Measurements from ENCODE around the gene DDX23.

Gene DDX23

DNA sequence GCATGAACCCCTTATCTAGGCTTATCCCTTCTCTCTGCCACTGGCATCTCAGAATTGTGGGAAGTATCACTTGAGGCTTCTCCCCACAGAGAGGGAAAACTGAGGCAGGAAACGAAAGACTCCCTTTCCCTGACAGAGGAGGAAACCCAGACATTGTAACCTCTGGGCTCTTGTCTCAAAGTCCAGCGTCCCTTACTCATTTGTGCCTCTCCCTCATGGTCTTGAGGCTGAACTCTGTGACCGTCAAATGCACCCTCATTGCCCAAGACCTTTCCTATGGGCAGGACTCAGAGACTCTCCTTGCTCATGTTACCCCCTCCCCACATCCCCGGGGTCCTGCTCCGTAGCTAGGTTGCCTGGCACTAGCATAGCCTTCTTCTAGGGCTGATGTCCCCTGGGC, 29.8 kb downstream of the DDX23 start:
- DNase-seq: no peak

DNA sequence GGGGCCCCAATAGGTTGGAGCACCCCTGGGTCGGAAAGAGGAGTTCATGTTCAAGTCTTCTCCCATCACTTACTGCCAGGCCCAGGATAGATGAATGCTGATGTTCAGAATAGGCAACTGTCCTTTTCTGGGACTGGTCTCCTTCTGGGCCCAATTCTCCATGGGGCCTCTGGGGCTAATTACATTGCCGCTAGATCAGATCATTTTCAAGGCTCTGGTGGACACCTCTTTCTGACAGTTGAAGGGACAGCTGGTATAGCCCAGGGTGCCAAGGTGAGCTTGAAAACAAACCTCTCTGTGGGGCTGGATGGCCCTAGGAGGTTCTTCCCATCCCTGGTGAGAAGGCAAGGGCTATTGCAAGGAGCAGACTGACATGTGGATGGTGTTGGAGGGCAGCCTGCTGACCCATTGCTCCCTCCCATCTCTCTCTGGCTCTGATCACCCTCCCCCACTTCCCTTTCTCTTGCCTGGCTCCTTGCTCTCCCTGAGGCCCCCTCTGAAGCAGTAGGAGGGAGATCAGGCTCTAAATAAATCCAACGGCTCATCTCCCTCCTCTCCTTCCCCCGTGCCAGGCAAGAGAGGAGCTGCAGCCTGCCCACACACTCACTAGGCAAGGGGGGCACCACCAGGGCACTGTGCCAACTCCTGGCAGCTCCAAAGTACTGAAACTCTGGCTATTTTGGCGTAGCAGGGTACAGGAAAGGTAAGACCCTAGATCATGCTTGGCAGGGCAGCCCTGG, 31.8 kb downstream of the DDX23 start:
- no peak for DNase-seq

DNA sequence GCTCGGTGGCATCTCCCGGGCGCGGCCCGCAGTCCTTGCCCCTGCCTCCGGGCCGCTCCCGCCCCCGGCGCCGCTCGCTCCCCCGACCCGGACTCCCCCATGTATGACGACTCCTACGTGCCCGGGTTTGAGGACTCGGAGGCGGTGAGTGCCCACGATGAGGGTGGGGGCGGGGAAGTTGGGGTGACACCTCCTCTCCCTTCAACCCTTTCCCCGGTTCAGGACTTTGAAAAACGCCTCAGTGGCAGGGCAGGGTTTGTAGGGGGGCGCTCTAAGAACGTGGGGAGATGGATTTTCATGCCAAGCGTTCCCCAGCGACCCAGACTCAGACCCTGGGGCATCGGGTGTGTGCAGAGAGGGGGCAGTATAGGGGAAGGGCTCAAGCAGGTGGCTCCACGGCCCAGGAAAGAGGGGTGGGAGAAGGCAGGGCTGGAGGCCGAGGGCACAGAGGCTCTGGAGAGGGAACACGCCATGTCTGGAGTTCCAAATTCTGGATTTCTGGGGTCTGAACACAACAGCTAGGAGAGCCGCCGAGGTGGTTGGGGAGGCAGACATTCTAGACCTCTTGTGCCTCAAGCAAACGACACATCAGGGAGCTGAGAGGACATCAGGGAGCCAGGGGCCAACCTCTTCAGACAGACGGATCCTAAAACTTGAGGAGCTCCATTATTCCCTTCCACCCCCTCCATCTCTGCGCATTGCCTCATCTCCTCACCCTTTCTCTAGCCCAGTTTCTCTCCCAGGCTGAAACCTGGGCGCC, 33.0 kb downstream of the DDX23 start:
- DNase-seq: peak; percentile 43

DNA sequence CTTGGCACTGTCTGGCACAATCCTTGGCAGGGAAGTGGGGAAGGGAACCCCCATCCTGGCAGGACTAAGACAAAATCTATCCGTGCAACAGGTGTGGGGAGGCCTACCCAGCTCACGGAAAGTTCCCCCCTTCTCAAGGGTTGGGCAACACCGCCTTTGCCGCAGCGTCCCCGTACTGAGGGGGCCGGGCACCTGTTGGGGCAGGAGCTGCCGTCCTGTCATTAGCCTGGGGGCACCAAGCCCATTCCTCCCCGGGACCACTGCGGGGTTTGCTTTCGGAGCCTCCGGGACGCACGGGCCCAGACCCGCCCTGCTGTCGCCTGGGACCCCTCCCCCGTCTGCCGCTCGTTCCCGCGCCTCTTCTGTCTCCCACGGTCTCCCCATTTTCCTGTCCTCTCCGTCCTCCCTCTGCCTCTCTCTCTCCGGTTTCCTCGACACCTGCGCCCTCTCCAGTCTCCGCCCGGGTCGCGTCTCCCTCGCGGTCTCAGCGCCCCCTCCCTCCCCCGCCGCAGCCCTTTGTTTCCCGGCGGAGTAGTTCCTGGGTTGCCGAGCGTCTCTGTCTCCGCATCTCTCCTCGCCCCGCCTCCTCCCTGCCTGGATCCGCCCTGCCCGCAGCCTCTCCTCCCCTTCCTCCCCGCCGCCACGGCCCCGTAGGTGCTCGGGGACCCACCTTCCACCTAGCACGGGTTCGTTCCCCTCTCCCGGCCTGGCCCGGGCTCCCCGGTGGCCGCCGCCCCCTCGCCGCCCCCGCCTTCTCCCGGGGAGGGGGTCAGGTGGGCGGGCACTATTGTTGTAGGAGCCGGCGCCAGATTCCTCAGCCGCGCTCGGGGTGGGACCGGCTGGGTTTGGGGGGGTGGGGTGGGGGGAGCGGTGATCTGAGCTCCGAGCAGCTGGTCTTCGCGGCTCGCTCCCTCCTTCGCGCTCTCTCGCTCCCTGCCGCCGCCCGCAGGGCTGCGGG, 33.8 kb downstream of the DDX23 start, which contains the start of gene CACNB3:
TSS of gene CACNB3 (plus strand) at position 624 of the 958 bp plus-strand sequence. CDS start 434 bp downstream, outside the sequence.
- DNase-seq: peak; percentile 71

DNA sequence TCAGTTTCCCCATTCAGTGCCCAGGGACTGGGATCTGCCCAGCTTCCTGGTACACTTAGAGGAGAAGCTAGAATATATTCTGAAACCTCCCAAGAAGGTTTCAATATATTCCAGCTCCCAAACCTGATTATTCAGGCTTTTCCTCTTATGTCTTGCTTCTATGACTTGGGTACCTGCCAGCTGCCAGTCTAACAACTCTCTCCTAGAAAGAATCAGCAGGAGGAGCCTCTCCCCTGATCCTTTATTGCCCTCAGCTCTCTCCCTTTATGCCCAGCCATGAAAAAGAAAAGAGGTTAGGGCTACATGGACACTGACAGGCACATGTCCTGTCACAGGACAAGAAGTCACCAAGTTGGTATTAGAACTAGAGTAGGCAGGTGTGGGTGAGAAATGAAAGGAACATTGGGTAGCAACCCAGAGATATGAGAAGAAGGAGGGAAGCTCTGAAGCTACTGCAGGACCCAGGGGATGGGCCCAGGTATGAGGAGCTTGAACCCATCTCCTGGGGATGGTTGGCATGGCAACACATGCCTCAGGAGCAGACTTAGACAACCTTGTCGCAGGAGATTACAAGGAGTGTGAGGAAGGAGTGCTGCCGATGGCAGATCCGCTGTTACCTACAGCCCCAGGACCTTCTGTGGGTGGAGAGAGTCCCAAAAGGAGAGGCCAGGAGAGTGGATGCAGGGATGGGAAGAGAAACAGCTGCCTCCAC, 35.7 kb downstream of the DDX23 start:
- no peak for DNase-seq

DNA sequence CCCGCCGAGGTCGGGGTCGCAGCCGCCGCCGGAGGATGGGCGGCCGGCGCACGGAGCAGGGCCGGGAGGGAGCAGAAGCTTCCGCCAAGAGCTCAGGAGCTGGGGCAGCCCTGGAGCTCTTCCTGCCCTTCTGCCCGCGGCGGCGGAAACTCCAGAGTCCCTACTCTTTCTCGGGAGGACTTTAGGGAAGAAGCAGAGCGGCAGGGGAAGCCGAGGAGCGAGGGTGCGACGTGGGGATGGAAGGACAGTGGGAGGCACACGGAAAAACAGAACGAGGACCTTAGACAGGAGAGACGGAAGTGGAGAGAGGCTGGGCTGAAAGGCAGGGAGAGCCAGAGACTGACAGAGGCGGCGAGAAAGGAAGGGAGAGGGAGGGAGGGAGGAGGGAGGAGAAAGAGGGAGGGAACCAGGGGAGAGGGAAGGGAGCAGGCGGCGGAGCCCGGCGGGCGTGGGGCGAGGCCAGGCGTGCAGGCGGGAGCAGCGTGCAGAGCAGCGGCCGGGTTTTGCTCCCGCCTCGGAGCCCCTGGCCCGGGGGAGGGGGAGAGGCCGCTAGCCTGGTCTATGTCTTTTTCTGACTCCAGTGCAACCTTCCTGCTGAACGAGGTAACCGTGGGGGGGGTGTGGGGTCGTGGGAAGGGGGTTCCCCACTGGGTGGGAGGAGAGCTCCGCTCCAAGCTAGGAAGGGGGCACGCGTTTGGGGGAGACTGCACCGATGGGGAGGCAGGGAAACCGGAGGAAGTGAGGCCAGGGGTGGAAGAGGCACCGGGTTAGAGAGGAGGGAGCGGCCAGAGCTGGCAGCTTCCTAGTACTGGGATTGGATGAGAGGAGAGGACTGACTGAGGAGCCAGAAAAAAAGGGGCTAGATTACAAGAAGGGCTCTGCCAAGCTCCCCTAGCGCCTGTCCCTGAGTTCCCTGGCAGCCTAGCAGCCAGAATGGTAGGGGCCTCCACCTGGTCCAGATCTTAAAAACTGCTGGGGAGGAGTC, 36.5 kb downstream of the DDX23 start:
- DNase-seq: peak; percentile 5

DNA sequence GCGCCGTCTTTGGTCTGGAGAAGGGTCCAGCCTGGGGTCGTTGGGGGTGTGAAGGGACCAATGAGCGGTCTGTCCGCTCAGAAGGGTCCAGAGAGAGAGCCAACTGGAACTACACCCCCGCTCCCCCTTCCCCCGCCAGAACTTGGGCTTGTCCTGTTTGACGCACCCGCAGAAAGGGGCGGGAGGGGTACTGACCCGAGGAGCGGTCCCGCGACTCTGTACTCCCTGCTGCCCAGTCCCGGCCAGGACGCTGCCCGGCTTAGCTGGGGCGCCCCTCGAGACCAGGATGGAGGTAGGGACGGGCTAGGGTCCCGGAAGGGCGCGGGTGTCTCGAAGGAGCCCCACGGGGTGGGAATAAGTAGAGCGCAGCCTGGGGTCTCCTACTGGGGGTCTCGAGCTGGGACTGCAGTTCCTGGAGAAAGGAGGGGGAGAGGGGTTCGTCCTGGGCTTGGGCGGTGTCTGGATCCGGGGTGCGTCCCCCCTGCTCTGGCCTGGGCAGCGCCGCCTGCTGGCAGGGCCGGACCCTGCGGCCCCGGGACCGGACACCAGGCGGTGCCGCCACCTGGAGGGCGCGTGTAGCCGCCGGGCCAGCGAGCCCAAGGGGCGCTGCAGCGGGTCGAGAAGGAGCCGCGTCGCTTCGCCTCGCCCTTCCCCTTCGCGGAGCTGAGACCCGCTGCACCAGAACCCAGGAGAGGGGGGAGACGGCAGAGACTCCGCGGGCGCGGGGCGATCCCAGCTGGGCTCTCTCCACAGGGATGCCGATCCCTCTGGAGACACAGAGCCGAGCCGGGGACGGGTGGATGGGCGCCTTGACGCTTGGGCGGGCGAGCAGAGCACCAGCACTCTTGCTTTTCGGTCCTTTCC, 37.5 kb downstream of the DDX23 start:
- peak; percentile 47 for DNase-seq

DNA sequence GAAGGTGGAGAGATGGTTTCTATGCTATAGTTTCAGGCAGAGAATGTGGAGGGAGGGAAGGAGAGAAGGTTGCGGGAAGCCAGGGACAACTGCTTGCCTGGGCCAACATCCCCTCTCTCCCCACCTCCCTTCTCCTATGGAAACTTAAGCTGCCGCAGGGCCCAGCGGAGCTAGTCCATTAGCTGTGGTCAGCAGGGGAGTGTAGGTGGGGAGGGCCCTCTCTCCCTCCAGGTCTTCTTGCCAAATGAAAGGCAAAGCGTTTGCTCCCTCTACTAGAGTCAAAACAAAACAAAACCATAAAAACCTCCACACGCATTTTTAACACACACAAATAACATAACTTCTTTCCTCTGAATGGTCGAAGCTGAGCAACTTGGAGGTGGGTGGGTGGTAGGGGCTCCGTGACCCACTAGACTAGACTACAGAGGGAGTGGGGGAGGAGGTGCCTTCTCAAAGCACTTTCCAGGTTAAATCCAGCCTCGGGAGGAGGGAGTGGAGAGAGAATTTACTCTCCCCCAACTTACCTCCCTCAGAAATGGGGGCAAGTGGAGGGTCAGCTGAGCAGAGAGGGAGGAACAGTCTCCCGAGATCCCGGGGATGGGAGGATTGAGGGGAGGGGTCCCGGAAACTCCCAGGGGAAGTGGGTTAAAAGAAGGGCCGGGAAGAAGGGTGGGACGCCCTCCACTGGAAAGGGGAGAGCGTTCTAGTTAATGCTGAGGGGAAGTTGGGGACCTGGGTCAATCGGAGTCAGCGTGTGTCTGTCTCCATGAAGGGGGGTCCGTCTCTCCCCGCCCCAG, 38.3 kb downstream of the DDX23 start:
- no peak for DNase-seq

DNA sequence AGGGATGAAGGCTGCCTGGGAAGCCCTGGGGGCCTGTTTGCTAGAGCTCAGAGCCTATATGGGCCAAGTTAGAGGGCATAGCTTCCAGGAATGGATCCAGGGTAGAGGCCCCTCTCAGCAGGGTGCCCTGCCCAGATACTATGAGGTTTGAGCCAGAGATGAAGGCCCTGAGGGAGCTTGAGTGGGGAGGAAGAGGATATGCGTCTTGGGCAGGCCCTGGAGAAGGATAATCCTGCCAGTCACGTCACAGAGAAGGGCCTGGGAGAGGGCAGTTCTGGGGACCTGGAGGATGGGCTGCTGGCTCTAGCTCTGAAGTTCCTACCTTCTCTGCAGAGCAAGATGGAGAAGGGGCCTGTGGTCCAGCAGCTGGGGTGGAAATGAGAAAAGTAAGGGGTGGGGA, 39.6 kb downstream of the DDX23 start:
- DNase-seq: no peak

DNA sequence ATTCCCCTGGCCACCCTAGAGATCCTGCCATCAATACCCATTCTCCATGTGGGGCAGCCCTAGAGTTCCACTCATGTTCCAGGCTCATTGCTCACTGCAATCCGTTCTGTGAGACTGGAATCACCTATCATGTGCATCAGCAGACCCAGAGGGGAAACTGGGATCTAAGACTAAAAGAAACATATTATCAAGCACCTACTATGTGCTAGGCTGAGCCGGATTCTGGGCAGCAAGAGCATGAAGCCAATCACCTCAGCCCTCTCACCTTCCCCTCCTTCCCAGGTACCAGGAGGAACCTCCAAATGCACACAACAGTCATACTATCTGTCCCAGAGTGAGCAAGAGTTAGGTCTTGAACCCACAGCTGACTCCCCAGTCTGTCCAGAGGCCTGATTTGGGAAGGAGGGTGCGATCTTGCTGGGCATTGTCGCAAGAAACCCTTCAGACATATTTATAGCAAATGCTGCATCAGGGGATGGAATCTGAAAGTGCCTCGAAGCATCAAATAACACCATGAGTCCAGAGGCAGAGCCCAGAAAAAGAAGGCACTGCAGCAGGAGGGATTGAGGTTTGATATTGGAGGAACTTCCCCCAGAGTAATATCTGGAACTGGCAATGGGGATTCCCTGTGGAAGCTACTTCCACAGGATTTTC, 40.4 kb downstream of the DDX23 start:
- no peak for DNase-seq

DNA sequence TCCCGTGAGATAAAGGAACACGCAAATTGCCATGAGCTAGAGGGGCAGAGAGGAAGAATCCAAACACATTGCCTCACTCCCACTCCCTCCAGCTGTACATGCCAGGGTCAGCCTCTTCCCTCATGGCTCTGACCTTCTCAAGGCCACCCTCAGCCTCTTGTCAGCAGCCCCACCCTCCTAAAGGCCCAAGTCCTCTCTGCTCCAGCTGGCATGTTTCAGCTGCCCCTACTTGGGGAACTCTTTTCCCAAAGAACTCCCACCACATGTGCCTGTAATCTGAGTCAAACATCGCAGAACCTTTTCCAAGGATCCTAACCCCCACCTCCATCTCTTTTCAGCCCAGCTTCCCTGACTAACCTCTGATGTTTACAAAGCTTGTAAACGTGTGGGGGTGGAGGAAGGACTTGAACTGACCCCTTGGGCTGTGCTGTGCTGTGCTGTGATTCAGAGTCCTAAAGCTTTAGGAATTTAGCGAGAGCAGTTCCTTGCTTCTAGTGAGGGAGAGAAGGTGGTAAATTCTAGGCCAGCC, 41.0 kb downstream of the DDX23 start:
- DNase-seq: no peak

DNA sequence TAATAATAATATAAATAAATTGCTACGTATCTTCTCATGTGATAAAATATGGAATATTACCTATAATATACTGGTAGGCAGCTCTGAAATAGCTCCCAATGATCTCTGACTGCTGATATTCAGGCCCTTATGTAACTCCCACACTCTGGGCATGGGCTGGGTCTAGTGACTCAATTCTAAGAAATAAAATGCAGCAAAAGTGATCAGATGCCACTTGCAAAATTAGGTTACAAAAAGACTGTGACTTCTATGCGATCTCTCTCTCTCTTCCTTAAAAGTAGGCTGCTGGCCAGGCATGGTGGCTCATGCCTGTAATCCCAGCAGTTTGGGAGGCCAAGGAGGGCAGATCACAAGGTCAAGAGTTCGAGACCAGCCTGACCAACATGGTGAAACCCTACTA, 44.0 kb downstream of the DDX23 start:
- DNase-seq: no peak

DNA sequence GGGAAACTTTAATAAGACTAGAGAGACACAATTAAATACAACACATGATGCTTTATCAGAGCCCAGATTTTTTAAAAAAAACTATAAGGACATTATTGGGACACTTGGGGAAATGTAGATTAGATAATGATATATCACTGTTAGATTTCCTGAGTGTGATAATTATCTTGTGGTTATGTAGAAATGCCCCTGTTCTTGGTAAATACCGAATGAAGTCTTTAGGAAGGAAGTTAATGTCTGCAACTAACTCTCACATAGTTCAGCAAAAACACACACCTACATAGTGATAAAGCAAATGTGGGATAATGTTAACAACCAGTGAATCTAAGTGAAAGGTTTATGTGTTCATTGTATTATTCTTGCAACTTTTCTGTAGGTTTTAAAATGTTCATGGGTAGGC, 48.3 kb downstream of the DDX23 start:
- DNase-seq: no peak

DNA sequence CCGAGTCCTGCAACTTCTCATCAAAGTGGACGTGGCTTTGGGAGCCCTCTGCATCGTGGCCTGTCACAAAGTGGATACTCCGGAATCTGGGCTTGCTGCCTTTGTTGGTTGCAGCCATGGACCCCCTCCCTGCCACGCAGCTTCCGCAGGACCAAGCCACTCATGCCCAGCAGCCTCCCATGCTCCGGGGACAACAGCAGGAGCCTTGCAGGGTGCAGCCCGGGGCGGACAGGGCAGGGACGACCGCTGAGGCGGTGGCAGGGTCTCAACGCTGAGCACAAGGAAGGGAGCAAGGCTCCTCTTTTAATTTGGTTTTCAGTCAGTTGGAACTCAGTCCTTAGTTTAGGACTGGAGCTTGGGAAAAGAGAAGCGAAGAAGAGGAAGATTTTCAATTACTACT, 51.0 kb downstream of the DDX23 start:
- no peak for DNase-seq

DNA sequence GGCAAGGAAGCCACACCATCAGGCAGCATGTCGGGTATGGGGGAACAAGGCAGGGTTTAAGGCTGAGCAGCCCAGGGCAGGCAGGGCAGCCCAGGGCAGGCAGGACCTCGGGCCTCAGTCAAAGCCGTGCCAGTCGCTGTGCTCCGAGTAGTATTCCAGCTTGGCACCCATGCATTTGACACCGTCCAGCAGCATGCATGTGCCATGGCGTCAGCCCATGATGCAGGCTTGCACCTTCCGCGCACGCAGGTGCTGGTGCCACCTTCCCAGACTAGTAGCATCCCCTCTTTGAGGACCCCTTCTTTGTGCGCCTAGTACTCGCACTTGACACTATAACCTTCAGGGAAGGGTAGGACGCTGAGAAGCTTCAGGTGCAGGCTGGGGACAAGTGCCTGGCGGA, 51.5 kb downstream of the DDX23 start:
- DNase-seq: no peak

DNA sequence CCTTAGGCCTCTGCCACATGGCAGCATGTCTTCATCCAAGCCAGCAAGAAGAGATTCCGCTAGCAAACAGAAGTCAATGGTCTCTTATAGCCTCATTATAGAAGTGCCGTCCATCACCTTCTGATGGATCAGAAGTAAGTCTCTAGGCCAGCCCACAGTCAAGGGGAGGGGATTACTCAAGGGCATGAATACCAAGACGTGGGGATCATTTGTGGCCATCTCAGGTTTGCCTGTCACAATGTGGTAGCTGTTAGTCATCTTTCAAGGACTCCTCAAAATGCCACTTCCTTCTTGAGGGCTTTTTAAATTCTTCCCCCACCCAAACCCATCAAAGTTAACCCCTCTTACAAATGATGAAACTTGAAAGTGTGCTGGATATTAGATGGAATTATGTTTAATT, 55.0 kb downstream of the DDX23 start:
- no peak for DNase-seq

DNA sequence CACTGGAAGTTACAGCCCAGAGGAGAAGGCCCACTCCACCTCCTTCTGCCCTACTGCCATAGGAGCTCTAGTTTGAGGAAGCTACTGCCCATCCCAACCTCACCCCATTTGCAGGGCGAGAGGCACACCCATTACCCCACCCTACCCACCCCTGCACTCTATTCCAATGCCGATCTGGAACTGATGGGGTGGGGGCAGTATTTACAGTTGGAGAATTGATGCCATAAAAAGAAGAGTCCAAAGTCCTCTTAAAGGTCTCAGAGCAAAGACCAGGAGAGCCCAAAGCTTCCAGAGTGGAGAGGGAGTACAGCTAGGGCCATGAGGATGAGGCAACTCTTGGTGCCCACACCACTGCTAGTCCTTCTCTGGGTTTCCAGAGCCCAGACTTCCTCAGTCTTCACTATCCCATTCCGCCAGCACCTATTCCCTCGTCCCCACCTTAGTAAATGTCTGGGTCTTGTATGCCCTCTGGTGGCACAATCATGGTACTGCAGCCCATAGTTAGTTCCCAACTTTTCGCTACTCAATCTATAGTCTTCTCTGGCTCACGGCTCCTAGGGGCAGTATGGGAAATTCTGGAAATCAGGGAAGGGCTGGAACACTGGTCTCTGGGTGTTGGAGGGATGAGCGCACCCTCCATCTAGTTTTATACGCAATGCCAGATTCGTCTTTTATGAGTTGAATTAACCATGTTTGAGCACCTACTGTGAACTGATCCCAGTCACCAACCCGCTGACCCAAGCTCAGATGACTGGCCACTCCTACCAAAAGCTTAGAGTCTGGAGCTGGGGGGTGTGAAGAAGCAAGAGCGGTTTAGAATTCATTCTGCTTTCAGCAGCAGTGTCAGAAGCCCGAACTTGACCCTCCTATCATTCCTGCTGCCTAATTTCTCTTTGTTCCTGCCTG, 56.2 kb downstream of the DDX23 start:
- peak; percentile 48 for DNase-seq

All from activated T-cell treated with anti-CD3 and anti-CD28 coated beads for 4 hours (primary cell).